GM23338 (cell line): Measurements from ENCODE around the gene PLEKHA7. TPM values are rescaled to one million over a fixed set of nuclear protein-coding genes. Genes with fewer than 3 reads are reported as not detected.

Experiments
- ATAC-seq: fragments of 200-7000 bp; cut with Tn5 transposase; 3 replicates; pipeline ENCODE4 v1.9.1; 2020
- DNase-seq: peaks from one replicate; pipeline ENCODE4 v3.0.0-alpha.2; 2015; ENCODE audit warnings: low spot score
- H2AFZ ChIP-seq: fragments of 200-600 bp; sonication (generic); 2 replicates; pipeline ENCODE4 v1.8.0; 2016; ENCODE audit warnings: antibody characterized with exemption, mild to moderate bottlenecking, moderate library complexity
- H3F3A ChIP-seq: fragments of 200-600 bp; sonication (generic); replicated peaks from 2 replicates; pipeline ENCODE4 v1.8.0; 2017; ENCODE audit warnings: antibody characterized with exemption, mixed run types, low read depth
- H3K27ac ChIP-seq: fragments of 200-600 bp; sonication (generic); 2 replicates; pipeline ENCODE4 v1.6.1; 2016; ENCODE audit warnings: low read depth
- H3K27me3 ChIP-seq: fragments of 200-600 bp; sonication (generic); 2 replicates; pipeline ENCODE4 v1.8.0; 2016; ENCODE audit warnings: mild to moderate bottlenecking, mixed run types, moderate library complexity; ENCODE audit not compliant: insufficient read depth
- H3K36me3 ChIP-seq: fragments of 200-600 bp; sonication (generic); 2 replicates; pipeline ENCODE4 v1.8.0; 2016; ENCODE audit warnings: mild to moderate bottlenecking; ENCODE audit not compliant: insufficient read depth
- H3K4me1 ChIP-seq: fragments of 200-600 bp; sonication (generic); 2 replicates; pipeline ENCODE4 v1.8.0; 2016; ENCODE audit warnings: mild to moderate bottlenecking, moderate library complexity; ENCODE audit not compliant: insufficient read depth
- H3K4me2 ChIP-seq: fragments of 200-600 bp; sonication (generic); 2 replicates; pipeline ENCODE4 v1.7.1; 2017; ENCODE audit warnings: mixed run types
- H3K4me3 ChIP-seq: fragments of 200-600 bp; sonication (generic); 2 replicates; pipeline ENCODE4 v1.6.1; 2016; ENCODE audit warnings: mixed run types
- H3K79me2 ChIP-seq: fragments of 200-600 bp; sonication (generic); replicated peaks from 2 replicates; pipeline ENCODE4 v1.8.0; 2017; ENCODE audit warnings: mild to moderate bottlenecking; ENCODE audit not compliant: insufficient read depth
- H3K9me2 ChIP-seq: fragments of 200-600 bp; sonication (generic); 2 replicates; pipeline ENCODE4 v1.8.0; 2017; ENCODE audit not compliant: insufficient read depth
- H4K20me1 ChIP-seq: fragments of 200-600 bp; sonication (generic); replicated peaks from 2 replicates; pipeline ENCODE4 v1.8.0; 2017; ENCODE audit warnings: mild to moderate bottlenecking; ENCODE audit not compliant: insufficient read depth
- H3K27ac Mint-ChIP-seq: 2 replicates; pipeline ENCODE4 v1.8.0; 2020; ENCODE audit warnings: inconsistent platforms, mild to moderate bottlenecking, moderate library complexity, mixed read lengths
- H3K27me3 Mint-ChIP-seq: 3 replicates; pipeline ENCODE4 v1.8.0; 2022; ENCODE audit warnings: low read depth, mild to moderate bottlenecking, moderate library complexity, mixed read lengths, inconsistent platforms; ENCODE audit not compliant: insufficient read depth, poor library complexity
- H3K36me3 Mint-ChIP-seq: 3 replicates; pipeline ENCODE4 v1.8.0; 2021; ENCODE audit warnings: low read depth, mild to moderate bottlenecking, inconsistent platforms, moderate library complexity, mixed read lengths
- H3K4me1 Mint-ChIP-seq: 3 replicates; pipeline ENCODE4 v1.8.0; 2020; ENCODE audit warnings: mild to moderate bottlenecking, inconsistent platforms, mixed read lengths
- H3K4me3 Mint-ChIP-seq: 3 replicates; pipeline ENCODE4 v1.8.0; 2021; ENCODE audit warnings: moderate library complexity, mild to moderate bottlenecking, inconsistent platforms, mixed read lengths
- H3K9me3 Mint-ChIP-seq: 3 replicates; pipeline ENCODE4 v1.8.0; 2020; ENCODE audit warnings: moderate library complexity, mild to moderate bottlenecking, inconsistent platforms, mixed read lengths
- ETS1 ChIP-seq: IDR thresholded peaks from 2 replicates; pipeline ENCODE4 v1.6.1; 2016; ENCODE audit warnings: antibody characterized with exemption
- NANOG ChIP-seq: IDR thresholded peaks from 2 replicates; pipeline ENCODE4 v1.6.1; 2016; ENCODE audit warnings: antibody characterized with exemption, borderline replicate concordance
- REST ChIP-seq: IDR thresholded peaks from one replicate; pipeline ENCODE4 v1.6.1; 2018; ENCODE audit warnings: antibody characterized with exemption; ENCODE audit not compliant: unreplicated experiment
- ZNF331 ChIP-seq: fragments of 250-450 bp; sonication (Bioruptor Pico); IDR thresholded peaks from 2 replicates; pipeline ENCODE4 v1.5.0; 2020; ENCODE audit warnings: low read depth, mild to moderate bottlenecking, moderate library complexity
- polyA plus RNA-seq: library from polyadenylated mRNA; unstranded; fragments of >200 nt; fragmentation: Nextera tagmentation; extraction: Ambion mirVana; gene quantifications from 2 replicates; pipeline ENCODE4 v1.2.1, GENCODE V29; 2016
- total RNA-seq: library from RNA; depleted of rRNA; stranded (reverse); fragments of >200 nt; shearing (Covaris generic); gene quantifications from 2 replicates; pipeline ENCODE4 v1.2.3, GENCODE V29; 2014
- TF ChIP-seq, protein P1 (sequence below), 2 experiments: fragments of 200-600 bp in 1 of 2; sonication (generic) in 1 of 2; conservative IDR thresholded peaks; 2 replicates each; pipeline versions ENCODE4 v1.5.1 to v1.6.1; 2016 to 2017; ENCODE audit warnings: antibody characterized with exemption in 2 of 2, low read depth in 2 of 2, mild to moderate bottlenecking in 2 of 2, moderate library complexity in 1 of 2

PLEKHA7 gene
- total and polyA plus RNA-seq, 2 experiments from 2014 or later = 9.7 to 15.8 TPM

- H3K9me3 Mint-ChIP-seq = peaks cover 7% of the 10 kb centered on the region
- H3K4me1 Mint-ChIP-seq = peaks cover 26% of the 10 kb centered on the region
- Histone ChIP-seq H3K27ac (no peak overlapping the region), H4K20me1 (peaks cover 7% of the 10 kb centered on the region), H3K79me2 (no peaks in the 10 kb centered on the region; the same call in 1 of the 2 replicates), H3K9me2 (0 out of 2 replicates have a peak, but pooled peaks cover under 1% of the 10 kb centered on the region), H3F3A (no peaks in the 10 kb centered on the region), H3K4me1 (peaks cover 17% of the 10 kb centered on the region; the same call in 1 of the 2 replicates), H3K36me3 (no peaks in the 10 kb centered on the region), H2AFZ (no peak overlapping the region), H3K4me2 (no peak overlapping the region), H3K27me3 (no peaks in the 10 kb centered on the region), H3K4me3 (no peak overlapping the region)
- no peak for TF ChIP-seq ZNF331 (CRISPR knock-in tag)
- no peak for TF ChIP-seq ETS1
- TF ChIP-seq, protein P1, sequence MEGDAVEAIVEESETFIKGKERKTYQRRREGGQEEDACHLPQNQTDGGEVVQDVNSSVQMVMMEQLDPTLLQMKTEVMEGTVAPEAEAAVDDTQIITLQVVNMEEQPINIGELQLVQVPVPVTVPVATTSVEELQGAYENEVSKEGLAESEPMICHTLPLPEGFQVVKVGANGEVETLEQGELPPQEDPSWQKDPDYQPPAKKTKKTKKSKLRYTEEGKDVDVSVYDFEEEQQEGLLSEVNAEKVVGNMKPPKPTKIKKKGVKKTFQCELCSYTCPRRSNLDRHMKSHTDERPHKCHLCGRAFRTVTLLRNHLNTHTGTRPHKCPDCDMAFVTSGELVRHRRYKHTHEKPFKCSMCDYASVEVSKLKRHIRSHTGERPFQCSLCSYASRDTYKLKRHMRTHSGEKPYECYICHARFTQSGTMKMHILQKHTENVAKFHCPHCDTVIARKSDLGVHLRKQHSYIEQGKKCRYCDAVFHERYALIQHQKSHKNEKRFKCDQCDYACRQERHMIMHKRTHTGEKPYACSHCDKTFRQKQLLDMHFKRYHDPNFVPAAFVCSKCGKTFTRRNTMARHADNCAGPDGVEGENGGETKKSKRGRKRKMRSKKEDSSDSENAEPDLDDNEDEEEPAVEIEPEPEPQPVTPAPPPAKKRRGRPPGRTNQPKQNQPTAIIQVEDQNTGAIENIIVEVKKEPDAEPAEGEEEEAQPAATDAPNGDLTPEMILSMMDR (conservative IDR thresholded peaks at IDR 0.05; ENCODE audit: low read depth in 2 of 2) = peak; percentile 22 to 50; a peak in 3 of 4 replicates
- H3K36me3 Mint-ChIP-seq = peaks cover 6% of the 10 kb centered on the region
- peak; percentile 73 for ATAC-seq
- H3K4me3 Mint-ChIP-seq = no peak overlapping the region
- no peak overlapping the region for H3K27ac Mint-ChIP-seq
- DNase-seq = peak; percentile 51
- no peaks in the 10 kb centered on the region for H3K27me3 Mint-ChIP-seq
Measured at GRCh38 chr11:16883174-16883573, 131.0 kb downstream of the PLEKHA7 start.

DNA sequence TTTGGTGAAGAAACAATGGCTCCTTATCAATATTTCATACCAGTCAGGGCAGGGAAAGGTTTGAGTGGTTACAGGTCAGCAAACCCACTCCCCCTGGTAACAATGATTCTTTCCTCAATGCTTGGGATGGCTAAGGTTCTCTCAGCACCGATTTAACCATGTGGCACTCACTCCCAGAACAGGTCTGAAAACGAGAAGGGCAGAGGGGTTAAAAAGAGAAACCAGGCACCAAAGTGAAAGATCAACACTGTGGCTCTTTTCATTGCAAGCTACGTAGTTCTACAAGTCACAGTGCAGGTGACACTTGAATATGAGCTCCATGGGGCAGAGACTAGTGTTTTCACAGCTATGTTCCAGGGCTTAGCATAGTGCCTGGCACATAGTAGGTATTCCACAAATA, 132.4 kb downstream of the PLEKHA7 start:
- H2AFZ ChIP-seq = no peak overlapping the region
- H3K27ac ChIP-seq = no peak overlapping the region
- H3K9me3 Mint-ChIP-seq = peaks cover under 1% of the 10 kb centered on the region; the same call in 2 of the 3 replicates
- no peaks in the 10 kb centered on the region for H3K27me3 ChIP-seq
- ATAC-seq (no peak), DNase-seq (no peak)
- H3K4me1 ChIP-seq = peaks cover 18% of the 10 kb centered on the region; the same call in 1 of the 2 replicates
- 0 out of 2 replicates have a peak, but pooled peaks cover 6% of the 10 kb centered on the region for H3K9me2 ChIP-seq
- no peaks in the 10 kb centered on the region for H3K36me3 ChIP-seq
- H3K27me3 Mint-ChIP-seq = no peaks in the 10 kb centered on the region
- no peaks in the 10 kb centered on the region for H3F3A ChIP-seq
- H3K36me3 Mint-ChIP-seq = peaks cover under 1% of the 10 kb centered on the region; the same call in 2 of the 3 replicates
- no peak overlapping the region for H3K4me3 ChIP-seq
- no peaks in the 10 kb centered on the region; the same call in 1 of the 2 replicates for H3K79me2 ChIP-seq
- no peak overlapping the region for H3K27ac Mint-ChIP-seq
- no peak overlapping the region for H3K4me2 ChIP-seq
- H3K4me1 Mint-ChIP-seq = peaks cover 40% of the 10 kb centered on the region
- H3K4me3 Mint-ChIP-seq = no peak overlapping the region
- peaks cover 7% of the 10 kb centered on the region for H4K20me1 ChIP-seq
- TF ChIP-seq REST (no peak), NANOG (no peak)
- TF ChIP-seq, protein P1 (conservative IDR thresholded peaks at IDR 0.05; ENCODE audit: low read depth in 2 of 2) = no peak
